Measurements from ENCODE around the gene CSK. TPM values are rescaled to one million over a fixed set of nuclear protein-coding genes. Genes with fewer than 3 reads are reported as not detected.

Gene CSK
- total RNA-seq, 4 donors from 2014 or later: 6.4 to 11.7 (median 10.8) TPM

DNA sequence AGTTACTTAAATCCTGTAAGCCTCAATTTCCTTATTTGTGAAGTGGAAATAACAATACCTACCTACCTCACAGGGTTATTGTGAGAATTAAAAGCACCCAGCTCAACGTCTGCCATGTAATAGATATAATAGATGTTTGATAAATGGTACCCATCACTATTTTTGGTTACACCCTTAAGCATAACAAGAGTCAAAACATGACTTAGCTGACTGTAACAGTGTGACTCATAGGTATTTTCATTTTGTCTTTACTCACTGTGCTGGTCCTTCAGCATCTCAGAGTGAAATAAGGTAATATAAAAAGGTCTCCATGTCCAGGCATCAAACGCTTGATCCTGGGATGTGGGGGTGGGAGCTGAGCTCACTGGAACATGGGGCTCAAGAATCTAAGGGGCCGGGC lies 47.6 kb downstream of the CSK start:
- TF ChIP-seq POLR2A (IDR thresholded peaks at IDR 0.05): no peak
- TF ChIP-seq, protein P1, sequence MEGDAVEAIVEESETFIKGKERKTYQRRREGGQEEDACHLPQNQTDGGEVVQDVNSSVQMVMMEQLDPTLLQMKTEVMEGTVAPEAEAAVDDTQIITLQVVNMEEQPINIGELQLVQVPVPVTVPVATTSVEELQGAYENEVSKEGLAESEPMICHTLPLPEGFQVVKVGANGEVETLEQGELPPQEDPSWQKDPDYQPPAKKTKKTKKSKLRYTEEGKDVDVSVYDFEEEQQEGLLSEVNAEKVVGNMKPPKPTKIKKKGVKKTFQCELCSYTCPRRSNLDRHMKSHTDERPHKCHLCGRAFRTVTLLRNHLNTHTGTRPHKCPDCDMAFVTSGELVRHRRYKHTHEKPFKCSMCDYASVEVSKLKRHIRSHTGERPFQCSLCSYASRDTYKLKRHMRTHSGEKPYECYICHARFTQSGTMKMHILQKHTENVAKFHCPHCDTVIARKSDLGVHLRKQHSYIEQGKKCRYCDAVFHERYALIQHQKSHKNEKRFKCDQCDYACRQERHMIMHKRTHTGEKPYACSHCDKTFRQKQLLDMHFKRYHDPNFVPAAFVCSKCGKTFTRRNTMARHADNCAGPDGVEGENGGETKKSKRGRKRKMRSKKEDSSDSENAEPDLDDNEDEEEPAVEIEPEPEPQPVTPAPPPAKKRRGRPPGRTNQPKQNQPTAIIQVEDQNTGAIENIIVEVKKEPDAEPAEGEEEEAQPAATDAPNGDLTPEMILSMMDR (IDR thresholded peaks at IDR 0.05 in 4 of 5, conservative IDR thresholded peaks at IDR 0.05 in 1 of 5): no peak
- H3K36me3 ChIP-seq: no peaks in the 10 kb centered on the region
- DNase-seq (no peak), ATAC-seq (no peak)
- H3K27me3 ChIP-seq: peaks cover 6 to 13% (median 7%) of the 10 kb centered on the region in 3 donors
- no peak overlapping the region for H3K27ac ChIP-seq
- intact Hi-C loops (cut with DNase I; ENCODE audit: low total_unique reads): no loop called here
- in situ Hi-C loops (cut with MboI; ENCODE audit: low sequenced_read_pairs in 4 of 4): no loop called here
- H3K4me3 ChIP-seq: no peak overlapping the region
- H3K4me1 ChIP-seq: peaks cover 16 to 19% of the 10 kb centered on the region in 2 donors
- H3K9me3 ChIP-seq: no peaks in the 10 kb centered on the region

DNA sequence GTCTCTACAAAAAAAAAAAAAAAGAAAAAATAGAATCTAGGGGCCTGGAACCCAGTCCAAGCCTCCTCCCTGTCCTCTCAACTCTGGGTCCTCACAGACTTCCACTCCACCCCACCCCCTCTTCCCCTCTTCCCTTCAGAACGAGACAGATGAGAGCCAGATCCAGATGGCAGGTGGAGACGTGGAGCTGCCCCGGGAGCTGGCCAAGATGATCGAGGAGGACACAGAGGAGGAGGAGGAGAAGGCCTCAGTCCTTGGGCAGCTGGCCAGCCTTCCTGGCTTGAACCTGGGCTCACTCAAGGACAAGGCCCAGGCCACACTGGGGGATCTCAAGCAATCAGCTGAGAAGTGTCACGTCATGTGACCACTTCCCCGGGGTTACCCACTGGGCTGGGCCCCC lies 48.1 kb downstream of the CSK start:
- H3K36me3 ChIP-seq: no peaks in the 10 kb centered on the region
- TF ChIP-seq POLR2A (IDR thresholded peaks at IDR 0.05): no peak
- TF ChIP-seq, protein P1 (IDR thresholded peaks at IDR 0.05 in 4 of 5, conservative IDR thresholded peaks at IDR 0.05 in 1 of 5): no peak
- intact Hi-C loops (cut with DNase I; ENCODE audit: low total_unique reads): no loop called here
- no peak for ATAC-seq
- peaks cover 6 to 13% (median 7%) of the 10 kb centered on the region in 3 donors for H3K27me3 ChIP-seq
- DNase-seq: no peak
- no peaks in the 10 kb centered on the region for H3K9me3 ChIP-seq
- peaks cover 16 to 19% of the 10 kb centered on the region in 2 donors for H3K4me1 ChIP-seq
- H3K4me3 ChIP-seq: no peak overlapping the region
- H3K27ac ChIP-seq: no peak overlapping the region
- in situ Hi-C loops (cut with MboI; ENCODE audit: low sequenced_read_pairs in 4 of 4): no loop called here

DNA sequence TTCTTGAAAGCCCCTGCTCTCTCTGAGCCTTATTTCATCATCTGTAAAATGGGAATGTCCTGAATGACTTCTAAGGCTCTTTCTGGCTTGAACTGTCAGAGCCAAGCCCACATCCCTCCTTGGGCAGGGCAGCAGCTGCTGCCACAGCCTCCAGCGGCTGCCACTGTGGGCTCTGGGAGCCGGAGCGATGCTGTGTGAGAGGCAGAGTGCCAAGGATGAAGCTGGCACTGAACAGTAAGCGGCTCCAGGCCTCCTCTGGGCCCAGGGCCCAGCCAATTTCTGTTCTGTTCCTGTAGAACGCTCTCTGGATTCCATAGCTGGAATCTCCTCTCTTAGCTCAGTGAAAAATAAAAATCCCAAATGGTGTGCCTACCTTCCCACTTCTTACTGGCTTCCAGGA lies 49.0 kb downstream of the CSK start:
- Histone ChIP-seq H3K4me1 (peaks cover 16 to 19% of the 10 kb centered on the region in 2 donors), H3K27ac (peak overlapping the region in 2 of 4 donors; percentile 18 to 78), H3K27me3 (peaks cover 6 to 13% (median 7%) of the 10 kb centered on the region in 3 donors), H3K36me3 (no peaks in the 10 kb centered on the region), H3K4me3 (no peak overlapping the region), H3K9me3 (no peaks in the 10 kb centered on the region)
- DNase-seq (no peak), ATAC-seq (peak in 1 of 2 donors; percentile 27)
- intact Hi-C loops (cut with DNase I; ENCODE audit: low total_unique reads): no loop called here
- TF ChIP-seq POLR2A (IDR thresholded peaks at IDR 0.05): no peak
- TF ChIP-seq, protein P1 (IDR thresholded peaks at IDR 0.05 in 4 of 5, conservative IDR thresholded peaks at IDR 0.05 in 1 of 5): no peak
- in situ Hi-C loops (cut with MboI; ENCODE audit: low sequenced_read_pairs in 4 of 4): no loop called here

DNA sequence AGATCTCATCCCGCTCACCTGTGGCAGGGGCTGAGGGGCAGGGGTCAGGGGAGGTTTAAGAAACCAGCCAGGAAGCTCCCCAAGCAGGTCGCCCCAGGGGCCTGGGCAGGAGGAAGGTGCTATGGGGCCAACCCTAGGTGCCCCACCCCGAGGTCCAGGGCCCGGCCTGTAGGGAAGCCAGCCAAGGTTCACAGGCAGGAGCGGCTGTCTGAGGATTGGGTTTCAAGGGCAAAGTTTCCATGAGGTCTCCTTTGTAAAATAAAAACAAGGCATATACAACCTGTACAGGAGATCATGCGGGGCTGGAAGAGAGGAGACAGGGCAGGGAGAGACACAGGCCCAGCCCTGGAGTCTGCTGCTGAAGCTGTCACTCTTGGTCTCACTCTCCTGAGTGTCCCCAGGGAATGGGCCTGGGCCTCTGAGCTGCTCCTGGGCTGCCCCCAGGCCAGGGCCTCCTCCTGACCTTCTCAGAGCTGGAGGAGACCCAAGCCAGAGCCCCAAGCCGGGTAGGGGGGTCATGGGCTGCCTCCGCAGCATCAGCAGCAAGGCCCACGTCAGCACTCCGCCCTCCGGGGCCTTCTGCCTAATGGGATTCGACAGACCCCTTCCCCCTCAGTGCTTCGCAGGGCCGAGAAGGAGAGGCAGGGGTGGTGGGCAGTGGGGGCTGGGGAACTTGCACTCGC lies 50.1 kb downstream of the CSK start:
- TF ChIP-seq, protein P1 (IDR thresholded peaks at IDR 0.05 in 4 of 5, conservative IDR thresholded peaks at IDR 0.05 in 1 of 5): no peak
- TF ChIP-seq POLR2A (IDR thresholded peaks at IDR 0.05): no peak
- H3K27ac ChIP-seq: peak overlapping the region; percentile 53 to 78 (median 65)
- DNase-seq: peak; percentile 11 to 61
- H3K9me3 ChIP-seq: no peaks in the 10 kb centered on the region
- H3K4me3 ChIP-seq: no peak overlapping the region
- peaks cover 16 to 19% of the 10 kb centered on the region in 2 donors for H3K4me1 ChIP-seq
- peak; percentile 64 to 81 for ATAC-seq
- intact Hi-C loops (cut with DNase I; ENCODE audit: low total_unique reads): no loop called here
- peaks cover 2 to 9% (median 2%) of the 10 kb centered on the region in 3 donors for H3K27me3 ChIP-seq
- in situ Hi-C loops (cut with MboI; ENCODE audit: low sequenced_read_pairs in 4 of 4): no loop called here
- peaks cover 0 to 5% of the 10 kb centered on the region in 2 donors for H3K36me3 ChIP-seq

Measured in gastrocnemius medialis (tissue), 4 donors.